OCI-M1 (cell line): ENCODE measurements around the gene CHRNB4.
"Not testable (repeated sequence)": the region's sequence is repeated elsewhere in the genome, so short reads cannot be mapped to it uniquely, and the experiment has no call there.

ENCODE experiments used
- DNase-seq: peaks from one replicate; lab custom pipeline; 2025; lab: John Stamatoyannopoulos, UW

CHRNB4 gene

GRCh38 chr15:78641102-78641748 is at the start of gene CHRNB4:
Gene CHRNB4, minus strand, starts transcription at chr15:78641210. Its CDS starts 77 bp downstream, at chr15:78641133.
- DNase-seq, result no peak

GRCh38 chr15:78689626-78690025 is 48.6 kb upstream of the CHRNB4 start:
- DNase-seq, result no peak

- DNase-seq, result no peak
Measured at GRCh38 chr15:78685925-78686324, 44.9 kb upstream of the CHRNB4 start.

- DNase-seq, result no peak
Measured at GRCh38 chr15:78685159-78685921, 44.3 kb upstream of the CHRNB4 start.

GRCh38 chr15:78684657-78685056 is 43.6 kb upstream of the CHRNB4 start:
- no peak for DNase-seq

GRCh38 chr15:78683599-78683998 is 42.6 kb upstream of the CHRNB4 start:
- not testable (repeated sequence) for DNase-seq

- DNase-seq, result no peak
Measured at GRCh38 chr15:78682693-78683410, 41.8 kb upstream of the CHRNB4 start.

- DNase-seq, result no peak
Measured at GRCh38 chr15:78682004-78682651, 41.1 kb upstream of the CHRNB4 start.

- DNase-seq, result no peak
Measured at GRCh38 chr15:78681281-78682003, 40.4 kb upstream of the CHRNB4 start.

GRCh38 chr15:78680431-78681075 is 39.5 kb upstream of the CHRNB4 start:
- DNase-seq, result no peak

GRCh38 chr15:78679089-78679511 is 38.1 kb upstream of the CHRNB4 start:
- no peak for DNase-seq

- no peak for DNase-seq
Measured at GRCh38 chr15:78676424-78677110, 35.6 kb upstream of the CHRNB4 start.

GRCh38 chr15:78675617-78676360 is 34.8 kb upstream of the CHRNB4 start:
- DNase-seq, result no peak

- DNase-seq, result no peak
Measured at GRCh38 chr15:78675206-78675605, 34.2 kb upstream of the CHRNB4 start.

GRCh38 chr15:78673917-78674444 is 33.0 kb upstream of the CHRNB4 start:
- DNase-seq, result no peak

GRCh38 chr15:78673476-78673875 is 32.5 kb upstream of the CHRNB4 start:
- no peak for DNase-seq

GRCh38 chr15:78672285-78673014 is 31.4 kb upstream of the CHRNB4 start:
- no peak for DNase-seq

- DNase-seq, result no peak
Measured at GRCh38 chr15:78671626-78672211, 30.7 kb upstream of the CHRNB4 start.
